K562 (cell line): ENCODE data around the gene MLLT6. TPM values are rescaled to one million over a fixed set of nuclear protein-coding genes. Genes with fewer than 3 reads are reported as not detected.

Experiments used
- AFF1 ChIP-seq, 2 experiments: fragments of 450-650 bp; IDR thresholded peaks; 2 replicates each; pipeline ENCODE4 v1.6.1; 2018; ENCODE audit warnings: mild to moderate bottlenecking in 2 of 2, low read depth in 1 of 2; ENCODE audit not compliant: partially characterized antibody in 2 of 2
- ASH1L ChIP-seq: fragments of 450-650 bp; IDR thresholded peaks from 2 replicates; pipeline ENCODE4 v1.6.1; 2018; ENCODE audit warnings: borderline replicate concordance, mild to moderate bottlenecking, low read depth; ENCODE audit not compliant: partially characterized antibody
- ATF6 ChIP-seq: sonication (generic); formaldehyde crosslinking; IDR thresholded peaks from 2 replicates; pipeline ENCODE4 v1.4.0; 2020; ENCODE audit warnings: mild to moderate bottlenecking, missing genetic modification reagents
- CCAR2 ChIP-seq: fragments of 200-400 bp; formaldehyde crosslinking; IDR thresholded peaks from 2 replicates; pipeline ENCODE4 v1.6.1; 2017; ENCODE audit warnings: mild to moderate bottlenecking, low read depth, low read length
- CGGBP1 ChIP-seq: fragments of 250-450 bp; sonication (Bioruptor Pico); IDR thresholded peaks from 2 replicates; pipeline ENCODE4 v1.9.0; 2021; ENCODE audit warnings: mild to moderate bottlenecking
- ETV5 ChIP-seq: sonication (generic); formaldehyde crosslinking; IDR thresholded peaks from 2 replicates; pipeline ENCODE4 v1.4.0; 2020; ENCODE audit warnings: low read depth, mild to moderate bottlenecking, missing genetic modification reagents
- HDAC1 ChIP-seq, 2 experiments: fragments of 450-650 bp; IDR thresholded peaks; 2 replicates each; pipeline ENCODE4 v1.6.1; 2016 to 2017; ENCODE audit warnings: inconsistent platforms in 1 of 2, mild to moderate bottlenecking in 1 of 2, moderate library complexity in 1 of 2
- HNRNPK ChIP-seq: fragments of 200-400 bp; formaldehyde crosslinking; IDR thresholded peaks from one replicate; pipeline ENCODE4 v1.6.1; 2018; ENCODE audit warnings: mild to moderate bottlenecking, low read depth, low read length; ENCODE audit not compliant: poor library complexity, severe bottlenecking
- HNRNPL ChIP-seq: fragments of 200-400 bp; formaldehyde crosslinking; IDR thresholded peaks from 2 replicates; pipeline ENCODE4 v1.6.1; 2017; ENCODE audit warnings: low read depth, mild to moderate bottlenecking, low read length
- IRF2 ChIP-seq: sonication (generic); formaldehyde crosslinking; IDR thresholded peaks from 2 replicates; pipeline ENCODE4 v1.8.1; 2022; ENCODE audit warnings: mild to moderate bottlenecking, missing genetic modification reagents
- JUND ChIP-seq, 2 experiments: IDR thresholded peaks; 2 replicates in 1 of 2; 3 replicates in 1 of 2; pipeline ENCODE4 v1.6.1; 2011; ENCODE audit warnings: borderline replicate concordance in 2 of 2, low read depth in 2 of 2, low read length in 2 of 2, improper control_type of control experiment in 1 of 2, missing biosample characterization in 1 of 2, missing genetic modification characterization in 1 of 2, missing genetic modification reagents in 1 of 2
- MCM2 ChIP-seq: fragments of 450-650 bp; IDR thresholded peaks from 2 replicates; pipeline ENCODE4 v1.6.1; 2017; ENCODE audit warnings: low read depth, mild to moderate bottlenecking
- MTA2 ChIP-seq: fragments of 450-650 bp; IDR thresholded peaks from 2 replicates; pipeline ENCODE4 v1.6.1; 2016; ENCODE audit warnings: low read depth
- MTF1 ChIP-seq: fragments of 250-450 bp; sonication (Bioruptor Pico); IDR thresholded peaks from 2 replicates; pipeline ENCODE4 v1.9.0; 2021; ENCODE audit warnings: moderate library complexity, mild to moderate bottlenecking, inconsistent platforms, borderline replicate concordance
- NFE2L1 ChIP-seq: fragments of 450-650 bp; IDR thresholded peaks from 2 replicates; pipeline ENCODE4 v1.6.1; 2016; ENCODE audit warnings: missing genetic modification characterization, low read depth, mild to moderate bottlenecking, missing compliant biosample characterization, moderate library complexity, borderline replicate concordance
- SRSF1 ChIP-seq: fragments of 200-400 bp; formaldehyde crosslinking; IDR thresholded peaks from 2 replicates; pipeline ENCODE4 v1.6.1; 2017; ENCODE audit warnings: mild to moderate bottlenecking, low read depth, low read length, moderate library complexity
- THRAP3 ChIP-seq: fragments of 450-650 bp; IDR thresholded peaks from 2 replicates; pipeline ENCODE4 v1.6.1; 2016; ENCODE audit warnings: mild to moderate bottlenecking, inconsistent platforms, borderline replicate concordance
- ZNF511 ChIP-seq: sonication (generic); formaldehyde crosslinking; IDR thresholded peaks from 2 replicates; pipeline ENCODE4 v1.8.0; 2022; ENCODE audit warnings: mild to moderate bottlenecking, missing genetic modification reagents
- ZNF589 ChIP-seq: fragments of 200-800 bp; sonication (Bioruptor generic); IDR thresholded peaks from 2 replicates; pipeline ENCODE4 v1.6.1; 2016; ENCODE audit warnings: low read depth, missing genetic modification characterization, missing compliant biosample characterization
- ZNF764 ChIP-seq: fragments of 250-450 bp; sonication (Bioruptor Pico); IDR thresholded peaks from 2 replicates; pipeline ENCODE4 v1.4.0; 2020; ENCODE audit warnings: low read depth, mild to moderate bottlenecking, moderate library complexity
- polyA plus RNA-seq, 8 experiments: library from polyadenylated mRNA; depleted of rRNA in 4 of 8; stranded (reverse) in 5 of 8; unstranded in 3 of 8; fragments of >200 nt; fragmentation: Nextera tagmentation in 2 of 8; fragmentation: Illumina TruSeq in 1 of 8; extraction: Ambion mirVana in 2 of 8; extraction: Trizol in 1 of 8; gene quantifications; 2 replicates each; pipeline versions ENCODE4 v1.2.1 to v1.2.3, GENCODE V29; 2011 to 2014; ENCODE audit warnings: inconsistent platforms in 1 of 8, missing spikeins in 1 of 8
- total RNA-seq, 7 experiments: library from RNA; depleted of rRNA in 6 of 7; stranded (reverse); fragments of >200 nt in 6 of 7; fragmentation: Illumina TruSeq in 2 of 7; extraction: Trizol in 2 of 7; gene quantifications; 2 replicates each; pipeline versions ENCODE4 v1.2.1 to v1.2.3, GENCODE V29; 2011 to 2021; ENCODE audit warnings: low replicate concordance in 1 of 7

MLLT6 gene
- total and polyA plus RNA-seq, 9 of the 15 experiments (the other 6 are each of a cell fraction or from before 2014, with no cell fraction given), result 3.1 to 71.7 (median 30.0) TPM

- TF ChIP-seq ATF6 (CRISPR knock-in tag) (no peak), SRSF1 (no peak), HDAC1 (IDR thresholded peaks at IDR 0.05) (peak; percentile 16 to 94; a peak in 3 of 4 replicates), MCM2 (no peak), MTA2 (no peak), NFE2L1 (tag) (no peak), CCAR2 (no peak), THRAP3 (no peak), JUND (IDR thresholded peaks at IDR 0.05; ENCODE audit: borderline replicate concordance, low read depth, low read length) (peak; percentile 72), JUND (tag; IDR thresholded peaks at IDR 0.05; ENCODE audit: borderline replicate concordance, low read depth, low read length) (no peak; the same call in 2 of the 3 replicates), ZNF589 (CRISPR knock-in tag) (no peak), MTF1 (CRISPR knock-in tag) (no peak), ASH1L (peak; percentile 96), HNRNPL (no peak), AFF1 (IDR thresholded peaks at IDR 0.05; ENCODE audit: low read depth in 1 of 2, partially characterized antibody in 2 of 2) (no peak), ETV5 (CRISPR knock-in tag) (peak; percentile 48; the same call in 1 of the 2 replicates), ZNF511 (CRISPR knock-in tag) (no peak), ZNF764 (CRISPR knock-in tag) (no peak), IRF2 (CRISPR knock-in tag) (no peak), HNRNPK (no peak), CGGBP1 (CRISPR knock-in tag) (no peak)
Measured at GRCh38 chr17:38752308-38753070, 47.4 kb downstream of the MLLT6 start, which contains the start of gene PSMB3 (continued).
